Ovary (tissue), 3 donors: ENCODE results near the gene MED13.

Experiments
- EP300 ChIP-seq: sonication (generic); formaldehyde crosslinking; IDR thresholded peaks from one replicate; pipeline ENCODE4 v1.6.1; 2017; ENCODE audit warnings: antibody characterized with exemption
- POLR2A ChIP-seq: fragments of 450-650 bp; IDR thresholded peaks from one replicate; pipeline ENCODE4 v1.6.1; 2017; ENCODE audit warnings: antibody characterized with exemption, mild to moderate bottlenecking, moderate library complexity
- TF ChIP-seq, protein P1 (sequence below), 3 donors: fragments of 450-650 bp in 2 of 3; fragments of 200-600 bp in 1 of 3; IDR thresholded peaks; one replicate each; pipeline versions ENCODE4 v1.5.1 to v1.8.0; 2016 to 2022; ENCODE audit warnings: antibody characterized with exemption in 3 of 3, mild to moderate bottlenecking in 1 of 3
- donor health status: DM: no; HTN: no; CAD: no.

DNA sequence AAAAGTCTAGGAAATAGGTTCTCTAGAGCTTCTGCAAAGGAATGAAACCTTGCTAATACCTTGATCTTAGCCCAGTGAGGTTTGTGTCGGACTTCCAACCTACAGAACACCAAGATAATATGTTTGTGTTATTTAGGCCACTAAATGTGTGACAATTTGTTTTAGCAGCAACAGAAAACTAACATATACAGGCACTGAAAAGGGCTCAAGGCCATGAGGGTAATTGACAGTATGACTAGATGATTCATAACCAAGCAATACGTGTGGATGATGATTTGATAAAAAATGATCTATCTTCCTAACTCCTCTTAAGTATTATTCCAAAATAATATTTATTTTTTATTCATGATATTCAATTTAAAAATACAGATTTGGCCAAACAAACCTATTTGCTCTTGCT, 27.7 kb upstream of the MED13 start:
- TF ChIP-seq POLR2A (no peak), EP300 (no peak)
- TF ChIP-seq, protein P1, sequence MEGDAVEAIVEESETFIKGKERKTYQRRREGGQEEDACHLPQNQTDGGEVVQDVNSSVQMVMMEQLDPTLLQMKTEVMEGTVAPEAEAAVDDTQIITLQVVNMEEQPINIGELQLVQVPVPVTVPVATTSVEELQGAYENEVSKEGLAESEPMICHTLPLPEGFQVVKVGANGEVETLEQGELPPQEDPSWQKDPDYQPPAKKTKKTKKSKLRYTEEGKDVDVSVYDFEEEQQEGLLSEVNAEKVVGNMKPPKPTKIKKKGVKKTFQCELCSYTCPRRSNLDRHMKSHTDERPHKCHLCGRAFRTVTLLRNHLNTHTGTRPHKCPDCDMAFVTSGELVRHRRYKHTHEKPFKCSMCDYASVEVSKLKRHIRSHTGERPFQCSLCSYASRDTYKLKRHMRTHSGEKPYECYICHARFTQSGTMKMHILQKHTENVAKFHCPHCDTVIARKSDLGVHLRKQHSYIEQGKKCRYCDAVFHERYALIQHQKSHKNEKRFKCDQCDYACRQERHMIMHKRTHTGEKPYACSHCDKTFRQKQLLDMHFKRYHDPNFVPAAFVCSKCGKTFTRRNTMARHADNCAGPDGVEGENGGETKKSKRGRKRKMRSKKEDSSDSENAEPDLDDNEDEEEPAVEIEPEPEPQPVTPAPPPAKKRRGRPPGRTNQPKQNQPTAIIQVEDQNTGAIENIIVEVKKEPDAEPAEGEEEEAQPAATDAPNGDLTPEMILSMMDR (IDR thresholded peaks at IDR 0.05): no peak
